Spleen (tissue), 7 donors: ENCODE results near the gene NFASC.

Source experiments
- CTCF ChIP-seq, 11 experiments: fragments of 200-600 bp in 7 of 11; fragments of 450-650 bp in 4 of 11; sonication (generic) in 4 of 11; IDR thresholded peaks in 8 of 11; conservative IDR thresholded peaks in 3 of 11; 1 replicate in 7 of 11; 2 replicates in 4 of 11; pipeline versions ENCODE4 v1.4.0 to v1.8.0; 2016 to 2021; ENCODE audit warnings: antibody characterized with exemption in 11 of 11, inconsistent platforms in 4 of 11, mild to moderate bottlenecking in 1 of 11
- POLR2A ChIP-seq, 3 donors: fragments of 450-650 bp; IDR thresholded peaks; one replicate each; pipeline ENCODE4 v1.5.1; 2017; ENCODE audit warnings: antibody characterized with exemption in 3 of 3, mild to moderate bottlenecking in 1 of 3
- POLR2AphosphoS5 ChIP-seq, 3 donors: sonication (generic); formaldehyde crosslinking; IDR thresholded peaks; one replicate each; pipeline ENCODE4 v1.5.1; 2017; ENCODE audit warnings: antibody characterized with exemption in 3 of 3
- donor health status: DM: no; HTN: no; CAD: no; lungs with moderate emphysema.
- donor health status: DM: no; HTN: no; CAD: no.
- donor health status: DM: no; HTN: no; CAD: no.

- TF ChIP-seq POLR2AphosphoS5 (IDR thresholded peaks at IDR 0.05) (no peak), CTCF (IDR thresholded peaks at IDR 0.05 in 8 of 11, conservative IDR thresholded peaks at IDR 0.05 in 3 of 11) (no peak), POLR2A (IDR thresholded peaks at IDR 0.05) (no peak)
These were observed 28.3 kb upstream of the NFASC start for GRCh38 chr1:204842369-204842768.
